H1 (cell line): Measurements from ENCODE around the gene ANXA6. TPM values are rescaled to one million over a fixed set of nuclear protein-coding genes. Genes with fewer than 3 reads are reported as not detected.

ENCODE experiments used
- CTCF ChIA-PET: fragments of 300-600 bp; sonication (Branson Sonifier 250); formaldehyde crosslinking; loops from one replicate; lab custom pipeline; 2021; ENCODE audit not compliant: partially characterized antibody; lab: Charles Lee
- POLR2A ChIA-PET: fragments of 300-600 bp; sonication (Branson Sonifier 250); formaldehyde crosslinking; loops from one replicate; lab custom pipeline; 2021; ENCODE audit warnings: inconsistent platforms; ENCODE audit not compliant: partially characterized antibody; lab: Charles Lee
- DNase-seq, 2 experiments: peaks; one replicate each; pipeline versions ENCODE4 v3.0.0 to v3.0.0-alpha.2; 2010 to 2022; ENCODE audit warnings: low spot score in 2 of 2, low read depth in 1 of 2, mixed read lengths in 1 of 2
- FAIRE-seq: peaks from 2 replicates; lab custom pipeline; 2011; peaks lifted over from hg19 to GRCh38; lab: Jason Lieb, UNC
- H2AFZ ChIP-seq: 2 replicates; pipeline ENCODE4 v1.8.1; 2012; ENCODE audit warnings: low read length, inconsistent platforms
- H2AK5ac ChIP-seq: 2 replicates; pipeline ENCODE4 v1.6.1; 2013; ENCODE audit warnings: low read depth, low read length
- H2BK120ac ChIP-seq: replicated peaks from 2 replicates; pipeline ENCODE3; 2013; ENCODE audit warnings: low read depth, low read length, inconsistent platforms
- H2BK12ac ChIP-seq: 2 replicates; pipeline ENCODE4 v1.6.1; 2013; ENCODE audit warnings: low read depth, low read length
- H2BK15ac ChIP-seq: 2 replicates; pipeline ENCODE4 v1.6.1; 2013; ENCODE audit warnings: low read length
- H2BK20ac ChIP-seq: 2 replicates; pipeline ENCODE4 v1.6.1; 2013; ENCODE audit warnings: low read length
- H2BK5ac ChIP-seq: 2 replicates; pipeline ENCODE4 v1.6.1; 2013; ENCODE audit warnings: low read depth, low read length
- H3K14ac ChIP-seq: 2 replicates; pipeline ENCODE4 v1.6.1; 2013; ENCODE audit warnings: inconsistent platforms; ENCODE audit not compliant: insufficient read length
- H3K18ac ChIP-seq: 2 replicates; pipeline ENCODE4 v1.6.1; 2013; ENCODE audit warnings: low read length; ENCODE audit errors: extremely low read depth
- H3K23ac ChIP-seq: 2 replicates; pipeline ENCODE4 v1.6.1; 2013; ENCODE audit warnings: inconsistent platforms; ENCODE audit not compliant: insufficient read length
- H3K23me2 ChIP-seq: 2 replicates; pipeline ENCODE4 v1.6.1; 2013; ENCODE audit warnings: low read depth, low read length
- H3K27ac ChIP-seq: 2 replicates; pipeline ENCODE4 v1.6.1; 2011; ENCODE audit warnings: low read depth, low read length, inconsistent platforms
- H3K27me3 ChIP-seq, 4 experiments: replicated peaks in 1 of 4; 1 replicate in 1 of 4; 2 replicates in 3 of 4; pipeline versions ENCODE4 v1.6.1 to v1.8.1; 2011 to 2013; ENCODE audit warnings: low read length in 3 of 4, mild to moderate bottlenecking in 3 of 4, inconsistent platforms in 2 of 4, mixed read lengths in 2 of 4, moderate library complexity in 1 of 4; ENCODE audit not compliant: control insufficient read depth in 3 of 4, insufficient read depth in 3 of 4; ENCODE audit errors: extremely low read depth in 1 of 4
- H3K36me3 ChIP-seq, 4 experiments: 2 replicates each; pipeline versions ENCODE4 v1.6.1 to v1.8.1; 2011 to 2013; ENCODE audit warnings: mild to moderate bottlenecking in 4 of 4, low read length in 3 of 4, moderate library complexity in 2 of 4, control low read depth in 1 of 4, inconsistent platforms in 1 of 4; ENCODE audit not compliant: insufficient read depth in 4 of 4, control insufficient read depth in 2 of 4
- H3K4ac ChIP-seq: replicated peaks from 2 replicates; pipeline ENCODE3; 2013; ENCODE audit warnings: low read length, low read depth, mixed read lengths, inconsistent platforms; ENCODE audit not compliant: insufficient read length
- H3K4me1 ChIP-seq, 4 experiments: replicated peaks in 1 of 4; 1 replicate in 1 of 4; 2 replicates in 3 of 4; pipeline versions ENCODE4 v1.6.1 to v1.8.1; 2011 to 2013; ENCODE audit warnings: low read length in 3 of 4, inconsistent platforms in 2 of 4, mixed read lengths in 1 of 4; ENCODE audit not compliant: insufficient read depth in 4 of 4, control insufficient read depth in 3 of 4
- H3K4me2 ChIP-seq, 2 experiments: 2 replicates each; pipeline versions ENCODE4 v1.6.1 to v1.8.1; 2011 to 2013; ENCODE audit warnings: low read depth in 2 of 2, low read length in 2 of 2, control low read depth in 1 of 2, inconsistent platforms in 1 of 2, mild to moderate bottlenecking in 1 of 2; ENCODE audit not compliant: insufficient read depth in 1 of 2
- H3K4me3 ChIP-seq, 4 experiments: fragments of 200-600, 300-600 bp in 1 of 4; sonication (generic), shearing (Covaris generic), sonication (Bioruptor Twin) in 1 of 4; 2 replicates each; pipeline versions ENCODE4 v1.5.1 to v1.8.1; 2011 to 2016; ENCODE audit warnings: low read length in 4 of 4, low read depth in 3 of 4, control low read depth in 2 of 4, inconsistent platforms in 2 of 4, mild to moderate bottlenecking in 2 of 4, mixed read lengths in 1 of 4, moderate library complexity in 1 of 4; ENCODE audit not compliant: insufficient read depth in 2 of 4; ENCODE audit errors: extremely low read depth in 1 of 4
- H3K56ac ChIP-seq: replicated peaks from 2 replicates; pipeline ENCODE3; 2013; ENCODE audit warnings: low read depth, mild to moderate bottlenecking, mixed read lengths, low read length, inconsistent platforms; ENCODE audit not compliant: insufficient read length
- H3K79me1 ChIP-seq: 2 replicates; pipeline ENCODE4 v1.6.1; 2013; ENCODE audit warnings: low read depth, low read length, control low read depth
- H3K79me2 ChIP-seq, 2 experiments: 2 replicates each; pipeline versions ENCODE4 v1.6.1 to v1.8.1; 2012 to 2013; ENCODE audit warnings: low read length in 2 of 2, mild to moderate bottlenecking in 2 of 2, inconsistent platforms in 1 of 2; ENCODE audit not compliant: insufficient read depth in 2 of 2, control insufficient read depth in 1 of 2
- H3K9ac ChIP-seq, 4 experiments: replicated peaks in 1 of 4; 1 replicate in 1 of 4; 2 replicates in 3 of 4; pipeline versions ENCODE4 v1.6.1 to v1.8.1; 2011 to 2013; ENCODE audit warnings: low read depth in 3 of 4, low read length in 3 of 4, control low read depth in 2 of 4, mild to moderate bottlenecking in 2 of 4, moderate library complexity in 2 of 4, inconsistent platforms in 1 of 4; ENCODE audit errors: extremely low read depth in 1 of 4
- H3K9me3 ChIP-seq, 2 experiments: 2 replicates each; pipeline versions ENCODE4 v1.6.1 to v1.8.1; 2012 to 2013; ENCODE audit warnings: mild to moderate bottlenecking in 2 of 2, moderate library complexity in 2 of 2, control low read depth in 1 of 2, inconsistent platforms in 1 of 2, low read depth in 1 of 2, low read length in 1 of 2, mixed read lengths in 1 of 2; ENCODE audit not compliant: insufficient read depth in 2 of 2
- H4K20me1 ChIP-seq, 2 experiments: replicated peaks in 1 of 2; 2 replicates each; pipeline versions ENCODE3 to v1.8.1; 2011 to 2013; ENCODE audit warnings: inconsistent platforms in 2 of 2, low read length in 2 of 2, mild to moderate bottlenecking in 1 of 2; ENCODE audit not compliant: insufficient read depth in 2 of 2, control insufficient read depth in 1 of 2
- H4K5ac ChIP-seq: 2 replicates; pipeline ENCODE4 v1.6.1; 2013; ENCODE audit warnings: low read length, low read depth, mixed read lengths, inconsistent platforms; ENCODE audit not compliant: insufficient read length
- H4K8ac ChIP-seq: 2 replicates; pipeline ENCODE4 v1.8.0; 2013; ENCODE audit warnings: mild to moderate bottlenecking, moderate library complexity, low read length, inconsistent platforms; ENCODE audit not compliant: insufficient read depth; ENCODE audit errors: extremely low read depth
- H4K91ac ChIP-seq: replicated peaks from 2 replicates; pipeline ENCODE3; 2013; ENCODE audit warnings: low read length, mixed read lengths, inconsistent platforms; ENCODE audit not compliant: insufficient read length
- PHF8 ChIP-seq: fragments of 200-600 bp; sonication (generic); conservative IDR thresholded peaks from 2 replicates; pipeline ENCODE4 v1.7.1; 2012; ENCODE audit warnings: low read depth, mild to moderate bottlenecking, inconsistent platforms, low read length, moderate library complexity
- WGBS, 2 experiments: shearing (Covaris generic) in 1 of 2; methylation state at CpG; one replicate each; pipeline versions ENCODE4 v1.1.6 to v1.1.7; 2013 to 2015; ENCODE audit warnings: low lambda C conversion rate in 2 of 2, mixed read lengths in 2 of 2, inconsistent platforms in 1 of 2, low coverage in 1 of 2, missing lambda C conversion rate in 1 of 2; ENCODE audit not compliant: insufficient replicate concordance in 2 of 2, insufficient coverage in 1 of 2, insufficient read length in 1 of 2; ENCODE audit errors: extremely low coverage in 1 of 2, missing lambda C conversion rate in 1 of 2; 5-methylcytosine and 5-hydroxymethylcytosine counted together
- polyA plus RNA-seq, 7 experiments: library from polyadenylated mRNA; depleted of rRNA in 3 of 7; stranded (reverse) in 5 of 7; unstranded in 2 of 7; fragments of >200 nt in 5 of 7; fragments of 200-250 nt in 2 of 7; gene quantifications; 1 replicate in 5 of 7; 2 replicates in 1 of 7; 4 replicates in 1 of 7; pipeline versions ENCODE4 v1.2.1 to v1.2.3, GENCODE V29; 2011 to 2013; ENCODE audit warnings: missing spikeins in 2 of 7, mixed read lengths in 2 of 7
- total RNA-seq: library from RNA; stranded (reverse); fragmentation: NEBNext Ultra II Directional; extraction: Animal tissue kit (Norgen Biotek cat#: 25700); gene quantifications from 2 replicates; pipeline ENCODE4 v1.2.1, GENCODE V29; 2021

The ANXA6 gene
- total and polyA plus RNA-seq, 2 of the 8 experiments (the other 6 are each of a cell fraction or from before 2014, with no cell fraction given) = 61.3 to 78.6 TPM

- Histone ChIP-seq H4K8ac (no peak overlapping the region), H2BK12ac (no peak overlapping the region), H3K14ac (no peak overlapping the region), H2BK20ac (no peak overlapping the region), H3K23me2 (no peaks in the 10 kb centered on the region), H3K79me1 (no peaks in the 10 kb centered on the region), H2AFZ (no peak overlapping the region), H3K56ac (no peak overlapping the region), H2AK5ac (no peak overlapping the region), H3K27ac (no peak overlapping the region), H3K18ac (no peak overlapping the region), H4K91ac (no peak overlapping the region), H4K20me1 (no peaks in the 10 kb centered on the region), H2BK5ac (no peak overlapping the region), H3K79me2 (no peaks in the 10 kb centered on the region), H3K4me1 (peaks cover 0 to 4% (median 2%) of the 10 kb centered on the region in 4 experiments; a peak in 3 of 7 replicates), H3K36me3 (no peaks in the 10 kb centered on the region), H3K23ac (no peak overlapping the region), H3K27me3 (no peaks in the 10 kb centered on the region), H2BK15ac (no peak overlapping the region), H4K5ac (no peak overlapping the region), H3K4me3 (no peak overlapping the region), H3K4ac (no peak overlapping the region), H2BK120ac (no peak overlapping the region), H3K4me2 (no peak overlapping the region; a peak in 1 of 4 replicates), H3K9ac (no peak overlapping the region), H3K9me3 (no peaks in the 10 kb centered on the region)
- ChIA-PET POLR2A (no interaction called here), CTCF (interaction anchor here (1.1 to 1.8 kb wide), 3 partner anchors 52 to 135 kb away, joined by 3 to 4 read pairs (median 3); no protein-coding TSS in a partner anchor)
- DNase-seq (no peak), FAIRE-seq (no peak)
- TF ChIP-seq PHF8 = no peak
- 84% methylated on average over 4 of the region's 4 CpGs; no CpG with 5 or more reads in 1 of the 2 experiments for WGBS, 2 experiments
These were observed 29.0 kb upstream of the ANXA6 start for GRCh38 chr5:151186538-151186937.
